SK-N-SH treated with all-trans-retinoic acid at 6 μM for 48 hours (cell line): ENCODE results near the gene LDLRAP1.

Experiments used
- BACH2 ChIP-seq: fragments of 250-450 bp; sonication (Bioruptor Pico); IDR thresholded peaks from 2 replicates; pipeline ENCODE4 v1.9.0; 2021; ENCODE audit warnings: mild to moderate bottlenecking, borderline replicate concordance
- PATZ1 ChIP-seq: fragments of 250-450 bp; sonication (Bioruptor Pico); IDR thresholded peaks from 2 replicates; pipeline ENCODE4 v1.8.0; 2020; ENCODE audit warnings: mild to moderate bottlenecking, moderate library complexity, borderline replicate concordance
- TF ChIP-seq, protein P1 (sequence below): fragments of 250-450 bp; sonication (Bioruptor Pico); IDR thresholded peaks from 2 replicates; pipeline ENCODE4 v1.5.0; 2020; ENCODE audit warnings: mild to moderate bottlenecking, moderate library complexity

- TF ChIP-seq, protein P1, sequence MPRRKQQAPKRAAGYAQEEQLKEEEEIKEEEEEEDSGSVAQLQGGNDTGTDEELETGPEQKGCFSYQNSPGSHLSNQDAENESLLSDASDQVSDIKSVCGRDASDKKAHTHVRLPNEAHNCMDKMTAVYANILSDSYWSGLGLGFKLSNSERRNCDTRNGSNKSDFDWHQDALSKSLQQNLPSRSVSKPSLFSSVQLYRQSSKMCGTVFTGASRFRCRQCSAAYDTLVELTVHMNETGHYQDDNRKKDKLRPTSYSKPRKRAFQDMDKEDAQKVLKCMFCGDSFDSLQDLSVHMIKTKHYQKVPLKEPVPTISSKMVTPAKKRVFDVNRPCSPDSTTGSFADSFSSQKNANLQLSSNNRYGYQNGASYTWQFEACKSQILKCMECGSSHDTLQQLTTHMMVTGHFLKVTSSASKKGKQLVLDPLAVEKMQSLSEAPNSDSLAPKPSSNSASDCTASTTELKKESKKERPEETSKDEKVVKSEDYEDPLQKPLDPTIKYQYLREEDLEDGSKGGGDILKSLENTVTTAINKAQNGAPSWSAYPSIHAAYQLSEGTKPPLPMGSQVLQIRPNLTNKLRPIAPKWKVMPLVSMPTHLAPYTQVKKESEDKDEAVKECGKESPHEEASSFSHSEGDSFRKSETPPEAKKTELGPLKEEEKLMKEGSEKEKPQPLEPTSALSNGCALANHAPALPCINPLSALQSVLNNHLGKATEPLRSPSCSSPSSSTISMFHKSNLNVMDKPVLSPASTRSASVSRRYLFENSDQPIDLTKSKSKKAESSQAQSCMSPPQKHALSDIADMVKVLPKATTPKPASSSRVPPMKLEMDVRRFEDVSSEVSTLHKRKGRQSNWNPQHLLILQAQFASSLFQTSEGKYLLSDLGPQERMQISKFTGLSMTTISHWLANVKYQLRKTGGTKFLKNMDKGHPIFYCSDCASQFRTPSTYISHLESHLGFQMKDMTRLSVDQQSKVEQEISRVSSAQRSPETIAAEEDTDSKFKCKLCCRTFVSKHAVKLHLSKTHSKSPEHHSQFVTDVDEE, result no peak
- TF ChIP-seq BACH2, result no peak
- no peak for TF ChIP-seq PATZ1 (CRISPR knock-in tag)
Measured at GRCh38 chr1:25528881-25529517, 14.4 kb upstream of the LDLRAP1 start.
